Dedifferentiated amniotic fluid mesenchymal stem cell (primary cell): ENCODE results near the gene HDAC1.
"Not testable (repeated sequence)": the region's sequence is repeated elsewhere in the genome, so short reads cannot be mapped to it uniquely, and the experiment has no call there.

Source experiments
- DNase-seq: peaks from one replicate; pipeline ENCODE4 v3.0.0-alpha.2; 2016; ENCODE audit errors: extremely low spot score

The HDAC1 gene

GRCh38 chr1:32349211-32349708 is 57.4 kb downstream of the HDAC1 start:
- DNase-seq = no peak

- peak; percentile 34 for DNase-seq
Observed at GRCh38 chr1:32350785-32351398, 59.0 kb downstream of the HDAC1 start.

GRCh38 chr1:32351399-32352238 is 59.7 kb downstream of the HDAC1 start:
- peak; percentile 89 for DNase-seq

GRCh38 chr1:32352239-32352745 is 60.4 kb downstream of the HDAC1 start:
- no peak for DNase-seq

GRCh38 chr1:32352831-32353383 is 61.0 kb downstream of the HDAC1 start:
- no peak for DNase-seq

GRCh38 chr1:32353431-32353830 is 61.5 kb downstream of the HDAC1 start:
- DNase-seq = no peak

GRCh38 chr1:32353886-32354570 is 62.1 kb downstream of the HDAC1 start:
- no peak for DNase-seq

- DNase-seq = not testable (repeated sequence)
Observed at GRCh38 chr1:32355778-32356177, 63.9 kb downstream of the HDAC1 start.

- no peak for DNase-seq
Observed at GRCh38 chr1:32356478-32356877, 64.6 kb downstream of the HDAC1 start.

- no peak for DNase-seq
Observed at GRCh38 chr1:32357614-32358013, 65.7 kb downstream of the HDAC1 start.

GRCh38 chr1:32358435-32358834 is 66.6 kb downstream of the HDAC1 start:
- DNase-seq = no peak

- no peak for DNase-seq
Observed at GRCh38 chr1:32361308-32361673, 69.4 kb downstream of the HDAC1 start.

GRCh38 chr1:32361674-32362473 is 70.0 kb downstream of the HDAC1 start:
- no peak for DNase-seq

GRCh38 chr1:32362474-32363313 is 70.8 kb downstream of the HDAC1 start, which contains the start of the genes FAM229A and TSSK3:
Gene FAM229A (minus strand): TSS chr1:32362485. CDS start chr1:32362091, 394 bp downstream.
Gene TSSK3 (plus strand): TSS chr1:32362539. CDS start chr1:32362702, 163 bp downstream.
- DNase-seq = no peak

- no peak for DNase-seq
Observed at GRCh38 chr1:32363713-32364112, 71.8 kb downstream of the HDAC1 start.

- DNase-seq = no peak
Observed at GRCh38 chr1:32364836-32365235, 73.0 kb downstream of the HDAC1 start.

- DNase-seq = no peak
Observed at GRCh38 chr1:32365445-32365844, 73.6 kb downstream of the HDAC1 start.

GRCh38 chr1:32367912-32368635 is 76.2 kb downstream of the HDAC1 start:
- DNase-seq = no peak

- no peak for DNase-seq
Observed at GRCh38 chr1:32372149-32372756, 80.4 kb downstream of the HDAC1 start.
